ENCODE data around the gene KCNH1.

Gene KCNH1

DNA sequence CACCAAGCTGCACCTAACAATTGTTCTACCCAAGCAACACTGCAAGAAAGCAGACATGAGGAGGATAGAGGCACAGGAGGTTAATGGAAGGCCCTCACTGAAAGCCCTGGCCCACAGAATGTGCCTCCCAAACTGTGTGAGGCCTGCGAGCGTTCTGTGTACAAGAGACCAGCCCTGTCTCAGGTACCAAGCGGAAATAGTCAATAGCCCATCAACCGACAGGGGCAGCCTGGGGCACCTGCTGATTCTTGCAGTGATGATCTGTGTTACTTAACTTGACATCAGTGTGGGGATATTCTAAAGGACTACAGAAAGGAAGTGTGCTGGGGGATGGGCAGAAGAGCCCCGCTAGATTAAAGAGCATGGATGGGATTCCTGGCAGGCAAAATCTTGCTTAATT lies 392.4 kb downstream of the KCNH1 start:
- no peak overlapping the region for H3K27ac ChIP-seq
- TF ChIP-seq, protein P1, sequence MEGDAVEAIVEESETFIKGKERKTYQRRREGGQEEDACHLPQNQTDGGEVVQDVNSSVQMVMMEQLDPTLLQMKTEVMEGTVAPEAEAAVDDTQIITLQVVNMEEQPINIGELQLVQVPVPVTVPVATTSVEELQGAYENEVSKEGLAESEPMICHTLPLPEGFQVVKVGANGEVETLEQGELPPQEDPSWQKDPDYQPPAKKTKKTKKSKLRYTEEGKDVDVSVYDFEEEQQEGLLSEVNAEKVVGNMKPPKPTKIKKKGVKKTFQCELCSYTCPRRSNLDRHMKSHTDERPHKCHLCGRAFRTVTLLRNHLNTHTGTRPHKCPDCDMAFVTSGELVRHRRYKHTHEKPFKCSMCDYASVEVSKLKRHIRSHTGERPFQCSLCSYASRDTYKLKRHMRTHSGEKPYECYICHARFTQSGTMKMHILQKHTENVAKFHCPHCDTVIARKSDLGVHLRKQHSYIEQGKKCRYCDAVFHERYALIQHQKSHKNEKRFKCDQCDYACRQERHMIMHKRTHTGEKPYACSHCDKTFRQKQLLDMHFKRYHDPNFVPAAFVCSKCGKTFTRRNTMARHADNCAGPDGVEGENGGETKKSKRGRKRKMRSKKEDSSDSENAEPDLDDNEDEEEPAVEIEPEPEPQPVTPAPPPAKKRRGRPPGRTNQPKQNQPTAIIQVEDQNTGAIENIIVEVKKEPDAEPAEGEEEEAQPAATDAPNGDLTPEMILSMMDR (conservative IDR thresholded peaks at IDR 0.05; ENCODE audit: low read depth, low read length): no peak
- H3K27me3 ChIP-seq (ENCODE audit: insufficient read depth, low read depth): no peaks in the 10 kb centered on the region
- no peak overlapping the region for H3K4me3 ChIP-seq (IDR thresholded peaks at IDR 0.05; ENCODE audit: insufficient read depth, low read depth, low read length)
- H3K4me2 ChIP-seq: no peak overlapping the region
- H3K79me2 ChIP-seq (ENCODE audit: insufficient read depth, low read depth): no peaks in the 10 kb centered on the region
- H3K36me3 ChIP-seq (ENCODE audit: insufficient read depth): no peaks in the 10 kb centered on the region
- no peaks in the 10 kb centered on the region for H3K4me1 ChIP-seq (ENCODE audit: low read depth, poor library complexity, severe bottlenecking)
- H2AFZ ChIP-seq (ENCODE audit: low read depth): no peak overlapping the region
- no peak overlapping the region for H3K9ac ChIP-seq
- no peaks in the 10 kb centered on the region for H4K20me1 ChIP-seq (ENCODE audit: insufficient read depth)

DNA sequence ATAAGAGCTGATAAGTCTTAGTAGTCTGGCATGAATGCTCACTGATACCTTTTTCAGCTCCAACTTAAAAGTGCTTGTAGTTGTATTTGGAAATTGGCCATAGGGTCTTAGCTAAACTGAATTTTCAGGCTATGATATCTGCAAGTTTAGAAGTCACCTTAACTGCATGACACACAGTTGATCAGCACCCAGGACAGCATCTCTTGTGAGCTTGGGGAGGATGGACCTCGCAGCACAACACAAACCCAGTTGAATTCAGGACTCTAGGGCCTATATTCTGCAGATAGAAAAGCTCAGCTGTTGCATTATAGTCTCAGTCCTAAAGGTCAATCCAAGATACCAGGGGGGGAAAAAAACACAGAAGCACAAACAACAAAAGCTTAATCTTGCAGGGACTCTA lies 394.3 kb downstream of the KCNH1 start:
- Histone ChIP-seq H3K79me2 (ENCODE audit: insufficient read depth, low read depth) (no peaks in the 10 kb centered on the region), H3K4me3 (IDR thresholded peaks at IDR 0.05; ENCODE audit: insufficient read depth, low read depth, low read length) (no peak overlapping the region), H3K4me2 (no peak overlapping the region), H4K20me1 (ENCODE audit: insufficient read depth) (no peaks in the 10 kb centered on the region), H3K27me3 (ENCODE audit: insufficient read depth, low read depth) (no peaks in the 10 kb centered on the region), H3K4me1 (ENCODE audit: low read depth, poor library complexity, severe bottlenecking) (no peaks in the 10 kb centered on the region), H3K36me3 (ENCODE audit: insufficient read depth) (no peaks in the 10 kb centered on the region), H3K9ac (no peak overlapping the region), H2AFZ (ENCODE audit: low read depth) (no peak overlapping the region), H3K27ac (no peak overlapping the region)
- TF ChIP-seq, protein P1 (conservative IDR thresholded peaks at IDR 0.05; ENCODE audit: low read depth, low read length): no peak

- no peak overlapping the region for H3K4me3 ChIP-seq (IDR thresholded peaks at IDR 0.05; ENCODE audit: insufficient read depth, low read depth, low read length)
- H3K4me2 ChIP-seq: no peak overlapping the region
- TF ChIP-seq, protein P1 (conservative IDR thresholded peaks at IDR 0.05; ENCODE audit: low read depth, low read length): no peak
- H3K9ac ChIP-seq: no peak overlapping the region
- H3K27ac ChIP-seq: no peak overlapping the region
- H3K36me3 ChIP-seq (ENCODE audit: insufficient read depth): no peaks in the 10 kb centered on the region
- H3K27me3 ChIP-seq (ENCODE audit: insufficient read depth, low read depth): no peaks in the 10 kb centered on the region
- H3K4me1 ChIP-seq (ENCODE audit: low read depth, poor library complexity, severe bottlenecking): no peaks in the 10 kb centered on the region
- H3K79me2 ChIP-seq (ENCODE audit: insufficient read depth, low read depth): no peaks in the 10 kb centered on the region
- H2AFZ ChIP-seq (ENCODE audit: low read depth): no peak overlapping the region
- H4K20me1 ChIP-seq (ENCODE audit: insufficient read depth): no peaks in the 10 kb centered on the region
Observed at GRCh38 chr1:210738256-210738655, 395.7 kb downstream of the KCNH1 start.

- Histone ChIP-seq H4K20me1 (ENCODE audit: insufficient read depth) (no peaks in the 10 kb centered on the region), H3K27me3 (ENCODE audit: insufficient read depth, low read depth) (no peaks in the 10 kb centered on the region), H3K36me3 (ENCODE audit: insufficient read depth) (no peaks in the 10 kb centered on the region), H3K4me2 (no peak overlapping the region), H3K27ac (no peak overlapping the region), H3K9ac (no peak overlapping the region), H2AFZ (ENCODE audit: low read depth) (no peak overlapping the region), H3K4me1 (ENCODE audit: low read depth, poor library complexity, severe bottlenecking) (no peaks in the 10 kb centered on the region), H3K4me3 (IDR thresholded peaks at IDR 0.05; ENCODE audit: insufficient read depth, low read depth, low read length) (no peak overlapping the region), H3K79me2 (ENCODE audit: insufficient read depth, low read depth) (no peaks in the 10 kb centered on the region)
- TF ChIP-seq, protein P1 (conservative IDR thresholded peaks at IDR 0.05; ENCODE audit: low read depth, low read length): no peak
Observed at GRCh38 chr1:210736713-210737112, 397.2 kb downstream of the KCNH1 start.
